Esophagus (tissue), 2 donors: ENCODE data around the gene TMC6. TPM values are rescaled to one million over a fixed set of nuclear protein-coding genes. Genes with fewer than 3 reads are reported as not detected.
"Not testable (repeated sequence)": the region's sequence is repeated elsewhere in the genome, so short reads cannot be mapped to it uniquely, and the experiment has no call there.

ENCODE experiments used
- H3K27ac ChIP-seq, 2 donors: one replicate each; pipeline ENCODE4 v1.5.1; 2013; ENCODE audit warnings: low read depth in 2 of 2, mild to moderate bottlenecking in 2 of 2, inconsistent platforms in 1 of 2, low read length in 1 of 2, moderate library complexity in 1 of 2
- H3K27me3 ChIP-seq, 2 donors: one replicate each; pipeline ENCODE4 v1.6.1; 2013; ENCODE audit warnings: low read length in 2 of 2, control low read depth in 1 of 2, mild to moderate bottlenecking in 1 of 2; ENCODE audit not compliant: insufficient read depth in 2 of 2, control insufficient read depth in 1 of 2
- H3K36me3 ChIP-seq, 2 donors: one replicate each; pipeline ENCODE4 v1.6.1; 2013; ENCODE audit warnings: low read length in 1 of 2; ENCODE audit not compliant: control insufficient read depth in 2 of 2, insufficient read depth in 2 of 2
- H3K4me1 ChIP-seq, 2 donors: one replicate each; pipeline ENCODE4 v1.6.1; 2013; ENCODE audit warnings: low read length in 1 of 2; ENCODE audit not compliant: control insufficient read depth in 2 of 2, insufficient read depth in 2 of 2
- H3K4me3 ChIP-seq, 2 donors: one replicate each; pipeline ENCODE4 v1.5.1; 2013; ENCODE audit warnings: low read length in 2 of 2, mild to moderate bottlenecking in 2 of 2, low read depth in 1 of 2, moderate library complexity in 1 of 2
- H3K9me3 ChIP-seq, 2 donors: one replicate each; pipeline ENCODE4 v1.6.1; 2013; ENCODE audit warnings: mild to moderate bottlenecking in 2 of 2, low read depth in 1 of 2, low read length in 1 of 2, moderate library complexity in 1 of 2; ENCODE audit not compliant: control insufficient read depth in 2 of 2, insufficient read depth in 1 of 2
- WGBS, 2 donors: extraction: QIAGEN DNeasy Blood & Tissue Kit; methylation state at CpG; one replicate each; pipeline ENCODE4 v1.1.7; 2013; 5-methylcytosine and 5-hydroxymethylcytosine counted together
- polyA plus RNA-seq, 2 donors: library from polyadenylated mRNA; stranded (reverse); fragments of 200-250 nt; gene quantifications; one replicate each; pipeline ENCODE4 v1.2.3, GENCODE V29; 2013
- donor health status: healthy with polysubstance abuse.
- donor health status: Bipolar disorder and iron deficiency.

The TMC6 gene
- polyA plus RNA-seq, 2 donors = 24.3 to 37.5 TPM

GRCh38 chr17:78171591-78172248 is 43.2 kb upstream of the TMC6 start:
- H3K27me3 ChIP-seq, H3K9me3 ChIP-seq: not testable (repeated sequence)
- WGBS, 2 donors = 75 to 80% methylated on average over 19 of the region's 19 CpGs

GRCh38 chr17:78170692-78171590 is 42.4 kb upstream of the TMC6 start:
- Histone ChIP-seq H3K4me3 (no peak overlapping the region), H3K27me3 (no peaks in the 10 kb centered on the region), H3K36me3 (peaks cover 0 to 21% of the 10 kb centered on the region in 2 donors), H3K4me1 (peaks cover 10 to 53% of the 10 kb centered on the region in 2 donors), H3K9me3 (no peaks in the 10 kb centered on the region), H3K27ac (peak overlapping the region in 1 of 2 donors; percentile 26)
- 80 to 83% methylated on average over 31 of the region's 31 CpGs for WGBS, 2 donors

More at GRCh38 chr17:78171591-78172248, 43.2 kb upstream of the TMC6 start:
- peaks cover 10 to 55% of the 10 kb centered on the region in 2 donors for H3K4me1 ChIP-seq
- peak overlapping the region; percentile 87 to 92 for H3K27ac ChIP-seq
- H3K4me3 ChIP-seq = not testable (repeated sequence)
- H3K36me3 ChIP-seq = peaks cover 0 to 21% of the 10 kb centered on the region in 2 donors

DNA sequence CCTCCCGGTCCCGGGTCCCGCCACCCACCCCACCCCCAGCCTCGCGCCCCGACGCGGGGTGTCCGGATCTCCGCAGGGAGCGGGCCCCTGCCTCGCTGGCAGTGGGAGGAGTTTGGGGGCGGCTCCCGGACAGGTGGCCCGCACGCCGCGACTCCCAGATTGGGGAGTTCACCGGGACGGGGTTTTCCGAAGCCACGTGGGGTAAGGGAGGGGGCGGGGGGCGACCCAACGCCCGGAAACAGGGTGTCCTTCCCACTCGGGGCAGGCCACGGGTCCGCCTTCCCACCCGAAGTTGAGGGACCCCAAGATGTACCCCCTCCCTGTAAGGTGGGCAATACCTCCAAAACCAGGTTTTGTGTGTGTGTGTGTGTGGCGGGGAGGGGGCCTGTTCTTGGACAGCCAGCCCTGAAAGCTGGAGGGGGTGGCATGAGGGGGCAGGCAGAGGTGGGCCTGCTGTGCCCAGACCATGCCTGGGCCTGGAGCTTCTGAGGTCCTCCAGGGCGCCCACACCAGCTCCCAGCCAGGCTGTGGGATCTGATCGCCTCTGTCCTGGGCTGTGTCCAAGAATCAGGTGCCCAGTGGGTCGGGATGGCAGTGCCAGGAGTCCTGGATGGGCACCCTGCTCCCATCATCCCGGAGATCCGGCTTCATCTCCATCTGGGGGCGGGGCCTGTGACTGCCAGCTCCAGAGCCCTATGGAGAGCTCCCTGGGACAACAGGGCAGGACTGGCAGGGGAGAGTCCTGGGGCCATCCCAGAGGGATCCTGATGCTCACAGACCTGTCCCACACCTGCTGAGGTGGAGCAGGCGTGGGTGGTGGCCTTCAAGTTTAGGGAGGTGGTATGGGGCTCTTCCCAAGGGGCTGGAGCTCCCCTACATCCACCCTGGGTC is 40.6 kb upstream of the TMC6 start:
- 4 to 6% methylated on average over 34 to 38 of the region's 38 CpGs for WGBS, 2 donors
- peaks cover 0 to 21% of the 10 kb centered on the region in 2 donors for H3K36me3 ChIP-seq
- peak overlapping the region; percentile 85 for H3K4me3 ChIP-seq
- H3K4me1 ChIP-seq = peaks cover 6 to 36% of the 10 kb centered on the region in 2 donors
- no peaks in the 10 kb centered on the region for H3K9me3 ChIP-seq
- H3K27me3 ChIP-seq = no peaks in the 10 kb centered on the region
- peak overlapping the region; percentile 88 to 91 for H3K27ac ChIP-seq

GRCh38 chr17:78168242-78168902 is 39.8 kb upstream of the TMC6 start, which contains the start of gene SYNGR2:
Gene SYNGR2 (plus strand): TSS chr17:78168581. CDS start chr17:78168617, 36 bp downstream.
- 0 to 1% methylated on average over 66 to 84 of the region's 84 CpGs for WGBS, 2 donors
- H3K9me3 ChIP-seq = no peaks in the 10 kb centered on the region
- peaks cover 0 to 21% of the 10 kb centered on the region in 2 donors for H3K36me3 ChIP-seq
- no peaks in the 10 kb centered on the region for H3K27me3 ChIP-seq
- H3K4me1 ChIP-seq = peaks cover 6 to 32% of the 10 kb centered on the region in 2 donors
- peak within 1 kb of the TSS; percentile 85 for H3K4me3 ChIP-seq
- H3K27ac ChIP-seq = peak within 1 kb of the TSS; percentile 88 to 91

DNA sequence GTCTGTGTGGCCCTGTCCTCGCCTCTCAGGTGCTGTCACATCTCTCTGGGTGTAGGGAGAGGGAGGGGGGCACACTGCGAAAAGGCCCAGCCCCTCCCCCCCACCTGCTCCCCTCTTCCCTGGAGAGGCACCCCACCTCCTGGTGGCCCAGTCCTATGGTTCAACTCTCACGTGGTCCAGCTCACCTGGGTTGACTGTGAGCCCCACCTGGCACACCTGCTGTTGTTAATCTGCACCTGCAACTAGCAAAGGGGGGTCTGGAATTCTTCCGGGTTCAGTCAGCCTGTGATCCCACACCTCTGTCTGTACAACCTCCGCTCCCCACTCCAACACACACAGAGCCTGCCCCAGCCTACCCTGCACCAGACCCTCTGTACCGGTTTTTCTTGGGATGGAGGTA is 37.9 kb upstream of the TMC6 start:
- H3K4me3 ChIP-seq = no peak overlapping the region
- peaks cover 6 to 18% of the 10 kb centered on the region in 2 donors for H3K4me1 ChIP-seq
- H3K36me3 ChIP-seq = peaks cover 0 to 9% of the 10 kb centered on the region in 2 donors
- no peaks in the 10 kb centered on the region for H3K9me3 ChIP-seq
- 57 to 65% methylated on average over 6 of the region's 6 CpGs for WGBS, 2 donors
- H3K27ac ChIP-seq = no peak overlapping the region
- H3K27me3 ChIP-seq = no peaks in the 10 kb centered on the region

GRCh38 chr17:78164748-78165607 is 36.4 kb upstream of the TMC6 start:
- Histone ChIP-seq H3K4me1 (peaks cover 6 to 18% of the 10 kb centered on the region in 2 donors), H3K4me3 (no peak overlapping the region), H3K27ac (no peak overlapping the region), H3K27me3 (no peaks in the 10 kb centered on the region), H3K9me3 (no peaks in the 10 kb centered on the region), H3K36me3 (no peaks in the 10 kb centered on the region)
- 90 to 93% methylated on average over 15 to 16 of the region's 16 CpGs for WGBS, 2 donors

DNA sequence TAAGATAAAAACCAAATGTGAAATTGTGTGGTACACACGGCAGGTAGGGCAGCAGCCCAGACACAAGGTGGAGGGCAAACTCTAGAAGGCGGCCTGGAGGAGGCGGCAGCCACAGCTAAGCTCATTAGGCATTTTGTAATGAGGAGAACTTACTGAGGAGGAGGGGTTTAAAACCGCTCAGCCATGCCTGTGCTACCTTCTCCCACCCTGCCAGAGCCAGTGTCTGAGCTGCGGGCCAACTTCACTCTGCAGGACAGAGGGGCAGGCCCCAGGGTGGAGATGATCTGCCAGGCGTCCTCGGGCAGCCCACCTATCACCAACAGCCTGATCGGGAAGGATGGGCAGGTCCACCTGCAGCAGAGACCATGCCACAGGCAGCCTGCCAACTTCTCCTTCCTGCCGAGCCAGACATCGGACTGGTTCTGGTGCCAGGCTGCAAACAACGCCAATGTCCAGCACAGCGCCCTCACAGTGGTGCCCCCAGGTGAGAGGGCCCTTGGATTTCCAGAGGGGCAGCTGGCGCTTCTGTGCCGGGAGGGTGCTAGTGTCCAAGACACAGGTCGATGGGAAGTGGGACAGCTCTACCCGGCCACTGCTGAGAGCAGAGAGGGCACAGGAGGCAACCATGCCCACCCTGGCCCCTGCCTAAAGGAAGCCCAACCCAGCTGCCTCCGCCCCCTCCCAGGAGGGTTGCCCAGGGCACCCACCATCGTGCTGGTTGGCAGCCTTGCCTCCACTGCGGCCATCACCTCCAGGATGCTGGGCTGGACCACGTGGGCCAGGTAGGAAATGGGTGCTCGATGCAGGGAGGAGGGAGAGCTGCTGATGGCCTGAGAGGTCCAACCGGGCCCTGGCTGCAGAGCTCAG is 35.6 kb upstream of the TMC6 start:
- 59 to 69% methylated on average over 21 to 22 of the region's 22 CpGs for WGBS, 2 donors
- H3K27ac ChIP-seq = no peak overlapping the region
- H3K36me3 ChIP-seq = no peaks in the 10 kb centered on the region

More for the DNA sequence above, 35.6 kb upstream of the TMC6 start:
- Histone ChIP-seq H3K27me3 (no peaks in the 10 kb centered on the region), H3K9me3 (no peaks in the 10 kb centered on the region), H3K4me1 (peaks cover under 1 to 10% of the 10 kb centered on the region in 2 donors), H3K4me3 (no peak overlapping the region)
